C4-2B (cell line): ENCODE measurements around the gene ARMC2.

ENCODE experiments used
- H3K27ac ChIP-seq: fragments of 450-650 bp; 2 replicates; pipeline ENCODE4 v1.5.1; 2017
- CTCF ChIP-seq: fragments of 450-650 bp; conservative IDR thresholded peaks from 2 replicates; pipeline ENCODE4 v1.5.1; 2017; ENCODE audit warnings: mild to moderate bottlenecking
- ZFX ChIP-seq: fragments of 450-650 bp; IDR thresholded peaks from 2 replicates; pipeline ENCODE4 v1.6.1; 2017

The ARMC2 gene

GRCh38 chr6:108903796-108904195, 55.6 kb downstream of the ARMC2 start:
- TF ChIP-seq ZFX: no peak
- TF ChIP-seq CTCF: no peak
- H3K27ac ChIP-seq: no peak overlapping the region

- TF ChIP-seq CTCF (no peak), ZFX (no peak)
- H3K27ac ChIP-seq: no peak overlapping the region
Measured at GRCh38 chr6:108904741-108905140, 56.5 kb downstream of the ARMC2 start.

- peak; percentile 77 for TF ChIP-seq CTCF
- TF ChIP-seq ZFX: no peak
- H3K27ac ChIP-seq: no peak overlapping the region
Measured at GRCh38 chr6:108914235-108915022, 66.2 kb downstream of the ARMC2 start.

- H3K27ac ChIP-seq: no peak overlapping the region
- TF ChIP-seq ZFX (no peak), CTCF (no peak)
Measured at GRCh38 chr6:108915258-108915657, 67.0 kb downstream of the ARMC2 start.

GRCh38 chr6:108916026-108916686, 67.9 kb downstream of the ARMC2 start:
- TF ChIP-seq ZFX (no peak), CTCF (no peak)
- H3K27ac ChIP-seq: no peak overlapping the region

- TF ChIP-seq ZFX (no peak), CTCF (no peak)
- H3K27ac ChIP-seq: no peak overlapping the region
Measured at GRCh38 chr6:108920751-108921150, 72.5 kb downstream of the ARMC2 start.
